Duodenal mucosa (tissue), 2 donors: ENCODE results near the gene EIF1.
A peak's percentile ranks its signal among the peaks of the same experiment; 100 is the strongest.

Source experiments
- H3K27ac ChIP-seq: one replicate; pipeline ENCODE4 v1.7.0; 2013; ENCODE audit warnings: low read depth, low read length
- H3K27me3 ChIP-seq, 2 donors: one replicate each; pipeline ENCODE4 v1.7.0; 2013; ENCODE audit warnings: low read length in 2 of 2, control low read depth in 1 of 2; ENCODE audit not compliant: insufficient read depth in 2 of 2, control insufficient read depth in 1 of 2
- H3K36me3 ChIP-seq, 2 donors: one replicate each; pipeline ENCODE4 v1.7.0; 2013; ENCODE audit warnings: low read length in 2 of 2, control low read depth in 1 of 2; ENCODE audit not compliant: insufficient read depth in 2 of 2, control insufficient read depth in 1 of 2
- H3K4me1 ChIP-seq, 2 donors: one replicate each; pipeline ENCODE4 v1.7.0; 2013; ENCODE audit warnings: low read length in 2 of 2, control low read depth in 1 of 2; ENCODE audit not compliant: insufficient read depth in 2 of 2, control insufficient read depth in 1 of 2
- H3K4me3 ChIP-seq, 2 donors: one replicate each; pipeline ENCODE4 v1.7.0; 2013; ENCODE audit warnings: low read length in 2 of 2, low read depth in 1 of 2
- H3K9ac ChIP-seq, 2 donors: one replicate each; pipeline ENCODE4 v1.7.0; 2013; ENCODE audit warnings: low read length in 2 of 2, low read depth in 1 of 2
- H3K9me3 ChIP-seq, 2 donors: one replicate each; pipeline ENCODE4 v1.7.0; 2013; ENCODE audit warnings: low read length in 2 of 2, control low read depth in 1 of 2; ENCODE audit not compliant: control insufficient read depth in 1 of 2

Gene EIF1

DNA sequence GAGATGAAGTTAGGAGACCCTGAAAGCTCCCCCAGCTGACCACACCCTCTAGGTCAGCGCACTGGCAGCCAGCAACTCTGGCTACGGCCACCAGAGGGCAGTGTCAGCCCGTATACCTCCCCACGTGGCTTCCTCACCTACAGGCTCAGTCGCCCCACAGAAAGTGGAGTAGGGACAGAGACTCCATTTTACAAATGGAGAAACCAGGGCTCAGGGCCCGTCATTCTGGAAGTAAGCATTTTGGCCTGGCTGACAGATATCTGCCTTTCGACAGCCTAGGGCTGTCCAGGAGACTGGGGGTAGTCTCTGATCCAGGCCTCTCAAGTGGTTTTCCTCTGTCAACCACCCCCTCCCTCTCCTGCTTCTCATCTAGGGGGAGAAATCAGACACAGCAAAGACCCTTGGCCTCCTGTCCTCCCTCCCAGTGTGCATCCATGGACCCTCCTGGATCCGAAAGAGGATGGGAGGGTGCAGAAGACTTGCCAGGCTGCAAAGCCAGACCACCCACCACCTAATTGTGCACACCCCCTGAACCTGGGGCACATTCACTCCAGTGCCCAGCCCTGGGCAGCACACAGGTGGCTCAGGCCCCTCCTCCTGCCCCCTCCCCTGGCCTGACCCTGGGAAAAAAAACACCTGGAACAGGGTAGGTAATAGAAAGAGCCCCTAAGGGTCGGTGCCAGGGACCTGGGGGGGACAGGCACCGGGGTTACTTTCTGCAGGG lies 49.6 kb downstream of the EIF1 start:
- Histone ChIP-seq H3K9ac (peak overlapping the region in 1 of 2 donors; percentile 35), H3K27me3 (peaks cover 21 to 30% of the 10 kb centered on the region in 2 donors)

DNA sequence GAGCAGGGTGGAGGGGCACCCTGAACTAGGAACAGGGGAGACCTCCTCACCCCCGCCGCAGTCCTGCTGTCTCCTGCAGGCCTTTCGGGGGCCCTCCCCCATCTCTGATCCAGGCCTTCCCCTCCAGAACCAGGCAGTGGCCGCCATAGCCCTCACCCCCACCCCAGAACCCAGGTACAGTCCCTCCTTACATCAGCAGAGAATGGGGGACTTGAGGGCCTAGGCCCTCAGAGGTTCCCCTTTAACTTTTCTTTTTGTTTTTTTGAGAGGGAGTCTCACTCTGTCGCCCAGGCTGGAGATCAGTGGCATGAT lies 50.1 kb downstream of the EIF1 start:
- peak overlapping the region in 1 of 2 donors; percentile 35 for H3K9ac ChIP-seq
- H3K4me1 ChIP-seq: peaks cover 0 to 3% of the 10 kb centered on the region in 2 donors
- H3K36me3 ChIP-seq: no peaks in the 10 kb centered on the region
- no peak overlapping the region for H3K27ac ChIP-seq
- peaks cover 20 to 28% of the 10 kb centered on the region in 2 donors for H3K27me3 ChIP-seq
- no peaks in the 10 kb centered on the region for H3K9me3 ChIP-seq
- H3K4me3 ChIP-seq: no peak overlapping the region

More for the DNA sequence above, 49.6 kb downstream of the EIF1 start:
- Histone ChIP-seq H3K27ac (no peak overlapping the region), H3K36me3 (no peaks in the 10 kb centered on the region), H3K9me3 (no peaks in the 10 kb centered on the region), H3K4me1 (peaks cover 0 to 3% of the 10 kb centered on the region in 2 donors), H3K4me3 (no peak overlapping the region)

DNA sequence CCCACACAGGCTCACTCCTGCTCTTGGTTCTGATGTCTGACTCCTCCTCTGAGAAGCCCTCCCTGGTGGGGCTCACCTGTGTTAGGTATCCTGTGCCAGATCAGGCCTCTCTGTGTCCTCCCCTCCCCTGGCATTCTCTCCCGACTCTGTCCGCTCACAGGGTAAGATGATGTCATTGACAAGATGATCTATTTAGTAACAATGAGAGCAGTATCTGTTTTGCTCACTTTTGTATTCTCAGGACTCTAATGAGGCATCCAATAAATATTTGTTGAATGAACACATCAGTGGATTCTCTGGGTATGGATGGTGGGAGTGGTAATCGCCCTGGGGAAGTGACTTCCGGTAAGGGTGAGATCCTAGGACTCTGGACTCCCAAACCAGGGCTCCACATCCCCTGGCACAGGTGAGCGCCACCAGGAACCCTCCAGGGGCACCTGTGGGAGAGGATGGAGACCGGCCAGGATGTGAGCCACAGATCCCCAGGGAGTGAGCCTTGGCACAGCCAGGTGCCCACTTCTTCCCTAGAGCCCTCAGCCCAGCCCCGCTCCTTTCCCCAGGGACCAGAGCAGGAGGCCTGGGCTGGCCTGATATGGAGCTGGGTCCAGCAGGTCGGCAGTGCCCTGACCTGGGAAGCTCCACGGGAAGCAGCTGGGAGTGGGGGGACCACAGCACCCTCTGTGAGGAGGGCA lies 51.1 kb downstream of the EIF1 start:
- H3K9me3 ChIP-seq: no peaks in the 10 kb centered on the region
- no peak overlapping the region for H3K9ac ChIP-seq
- H3K4me1 ChIP-seq: peaks cover 0 to under 1% of the 10 kb centered on the region in 2 donors
- peaks cover 10 to 18% of the 10 kb centered on the region in 2 donors for H3K27me3 ChIP-seq
- H3K36me3 ChIP-seq: no peaks in the 10 kb centered on the region
- no peak overlapping the region for H3K4me3 ChIP-seq
- no peak overlapping the region for H3K27ac ChIP-seq

DNA sequence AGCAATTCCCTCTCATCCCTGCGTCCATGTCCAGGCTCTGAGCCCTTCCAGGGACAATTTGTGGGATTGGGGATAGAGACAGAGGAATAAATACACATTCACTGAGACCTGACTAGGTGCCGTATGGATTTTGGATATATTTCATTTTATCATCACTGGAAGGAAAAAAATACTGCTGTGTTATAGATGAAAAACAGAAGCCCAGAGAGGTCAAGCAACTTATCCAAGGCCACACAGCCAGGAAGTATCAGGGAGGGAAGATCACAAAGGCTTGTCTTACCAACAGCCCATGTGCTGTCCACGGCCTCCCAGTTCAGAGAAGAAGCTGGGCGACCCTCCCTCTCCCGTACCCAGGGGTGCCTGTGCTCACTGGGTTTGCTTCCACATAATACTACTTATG lies 51.8 kb downstream of the EIF1 start:
- H3K9ac ChIP-seq: no peak overlapping the region
- H3K27ac ChIP-seq: no peak overlapping the region
- H3K36me3 ChIP-seq: no peaks in the 10 kb centered on the region
- no peak overlapping the region for H3K4me3 ChIP-seq
- no peaks in the 10 kb centered on the region for H3K9me3 ChIP-seq
- H3K27me3 ChIP-seq: peaks cover 4 to 15% of the 10 kb centered on the region in 2 donors
- no peaks in the 10 kb centered on the region for H3K4me1 ChIP-seq

DNA sequence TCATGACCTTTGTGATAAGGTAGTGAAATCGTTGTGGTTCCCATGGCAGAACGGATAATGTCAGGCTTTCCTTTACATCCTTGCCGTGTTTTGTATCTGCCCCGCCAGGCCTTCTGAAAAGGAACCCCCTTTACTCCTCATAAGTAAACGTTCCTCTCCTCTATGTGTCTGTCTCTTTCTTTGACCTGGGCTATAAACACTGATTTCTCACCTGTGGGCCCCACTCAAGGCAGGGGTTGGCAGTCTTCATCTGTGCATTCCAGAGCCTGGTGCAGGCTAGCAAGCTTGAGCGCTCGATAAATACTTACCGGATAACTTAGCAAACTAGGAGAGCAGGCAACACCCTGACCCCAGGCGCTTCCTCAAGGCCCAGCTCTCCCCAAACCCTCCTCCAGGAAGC lies 53.0 kb downstream of the EIF1 start:
- no peak overlapping the region for H3K27ac ChIP-seq

More for the DNA sequence above, 53.0 kb downstream of the EIF1 start:
- Histone ChIP-seq H3K36me3 (no peaks in the 10 kb centered on the region), H3K4me3 (no peak overlapping the region), H3K9ac (no peak overlapping the region), H3K9me3 (no peaks in the 10 kb centered on the region), H3K27me3 (peaks cover 0 to 6% of the 10 kb centered on the region in 2 donors), H3K4me1 (no peaks in the 10 kb centered on the region)
